RKO (cell line): ENCODE results near the gene ERO1B.

Experiments
- DNase-seq: peaks from one replicate; pipeline ENCODE4 v3.0.0-alpha.2; 2016; ENCODE audit warnings: low spot score

ERO1B gene

GRCh38 chr1:236301080-236301957, 19.6 kb upstream of the ERO1B start:
- no peak for DNase-seq

GRCh38 chr1:236297161-236297560, 15.4 kb upstream of the ERO1B start:
- DNase-seq: no peak

- DNase-seq: no peak
Observed at GRCh38 chr1:236292425-236292824, 10.7 kb upstream of the ERO1B start.

- DNase-seq: no peak
Observed at GRCh38 chr1:236289492-236290131, 7.9 kb upstream of the ERO1B start.

- no peak for DNase-seq
Observed at GRCh38 chr1:236288620-236288976, 6.8 kb upstream of the ERO1B start.

- peak; percentile 49 for DNase-seq
Observed at GRCh38 chr1:236287757-236288619, 6.2 kb upstream of the ERO1B start.

GRCh38 chr1:236287356-236287755, 5.6 kb upstream of the ERO1B start:
- DNase-seq: no peak

- no peak for DNase-seq
Observed at GRCh38 chr1:236284291-236284721, 2.5 kb upstream of the ERO1B start.

GRCh38 chr1:236282719-236283118, 961 bp upstream of the ERO1B start:
- DNase-seq: no peak

GRCh38 chr1:236282425-236282716, 613 bp upstream of the ERO1B start:
- DNase-seq: peak; percentile 22

- peak; percentile 36 for DNase-seq
Observed at GRCh38 chr1:236281198-236281653, 532 bp downstream of the ERO1B start.

GRCh38 chr1:236280438-236281197, 1.1 kb downstream of the ERO1B start:
- peak; percentile 11 for DNase-seq

- DNase-seq: no peak
Observed at GRCh38 chr1:236275586-236275985, 6.2 kb downstream of the ERO1B start.

GRCh38 chr1:236275061-236275460, 6.7 kb downstream of the ERO1B start:
- no peak for DNase-seq

- DNase-seq: no peak
Observed at GRCh38 chr1:236273358-236273757, 8.4 kb downstream of the ERO1B start.

- DNase-seq: no peak
Observed at GRCh38 chr1:236269439-236269838, 12.3 kb downstream of the ERO1B start.

GRCh38 chr1:236261898-236262297, 19.9 kb downstream of the ERO1B start:
- DNase-seq: no peak

GRCh38 chr1:236261033-236261432, 20.7 kb downstream of the ERO1B start:
- DNase-seq: no peak

GRCh38 chr1:236259043-236259442, 22.7 kb downstream of the ERO1B start:
- no peak for DNase-seq

GRCh38 chr1:236258114-236258622, 23.6 kb downstream of the ERO1B start:
- DNase-seq: no peak

GRCh38 chr1:236257216-236257615, 24.5 kb downstream of the ERO1B start:
- no peak for DNase-seq
